Suprapubic skin (tissue), 4 donors: ENCODE data around the gene MED7. TPM values are rescaled to one million over a fixed set of nuclear protein-coding genes. Genes with fewer than 3 reads are reported as not detected.

Source experiments
- DNase-seq, 2 donors: peaks; one replicate each; pipeline ENCODE4 v3.0.0-alpha.2; 2019; ENCODE audit warnings: low spot score in 2 of 2
- H3K27ac ChIP-seq: fragments of 200-600 bp; sonication (generic); one replicate; pipeline ENCODE4 v1.5.1; 2019
- H3K27me3 ChIP-seq: fragments of 200-600 bp; sonication (generic); one replicate; pipeline ENCODE4 v1.5.1; 2019
- H3K36me3 ChIP-seq: fragments of 200-600 bp; sonication (generic); one replicate; pipeline ENCODE4 v1.5.1; 2019
- H3K4me1 ChIP-seq: fragments of 200-600 bp; sonication (generic); one replicate; pipeline ENCODE4 v1.5.1; 2019
- H3K4me3 ChIP-seq: fragments of 200-600 bp; sonication (generic); one replicate; pipeline ENCODE4 v1.5.1; 2019; ENCODE audit warnings: mild to moderate bottlenecking
- H3K9me3 ChIP-seq: fragments of 200-600 bp; sonication (generic); one replicate; pipeline ENCODE4 v1.5.1; 2019
- CTCF ChIP-seq, 2 donors: fragments of 200-600 bp in 1 of 2; fragments of 450-650 bp in 1 of 2; sonication (generic) in 1 of 2; IDR thresholded peaks; one replicate each; pipeline ENCODE4 v1.5.1; 2016 to 2019; ENCODE audit warnings: antibody characterized with exemption in 2 of 2, mild to moderate bottlenecking in 1 of 2, moderate library complexity in 1 of 2
- EP300 ChIP-seq: sonication (generic); formaldehyde crosslinking; IDR thresholded peaks from one replicate; pipeline ENCODE4 v1.6.1; 2017; ENCODE audit warnings: antibody characterized with exemption
- POLR2A ChIP-seq, 2 donors: fragments of 450-650 bp; IDR thresholded peaks; one replicate each; pipeline ENCODE4 v1.6.1; 2017; ENCODE audit warnings: antibody characterized with exemption in 2 of 2, mild to moderate bottlenecking in 2 of 2, moderate library complexity in 2 of 2
- POLR2AphosphoS5 ChIP-seq, 3 donors: sonication (generic); formaldehyde crosslinking; IDR thresholded peaks; one replicate each; pipeline ENCODE4 v1.6.1; 2017; ENCODE audit warnings: antibody characterized with exemption in 3 of 3
- WGBS: methylation state at CpG from one replicate; pipeline ENCODE4 v1.1.5; 2018; 5-methylcytosine and 5-hydroxymethylcytosine counted together
- total RNA-seq, 4 donors: library from RNA; depleted of rRNA; stranded (reverse); fragments of >200 nt; gene quantifications; one replicate each; pipeline ENCODE4 v1.1.0, GENCODE V29; 2016

The MED7 gene
- total RNA-seq, 4 donors from 2014 or later: 5.5 to 13.6 (median 8.9) TPM

- H3K36me3 ChIP-seq: no peaks in the 10 kb centered on the region
- H3K27me3 ChIP-seq: no peaks in the 10 kb centered on the region
- H3K4me1 ChIP-seq: no peaks in the 10 kb centered on the region
- no peak overlapping the region for H3K4me3 ChIP-seq
- H3K27ac ChIP-seq: no peak overlapping the region
- TF ChIP-seq POLR2AphosphoS5 (IDR thresholded peaks at IDR 0.05) (no peak), EP300 (no peak), POLR2A (IDR thresholded peaks at IDR 0.05) (no peak), CTCF (IDR thresholded peaks at IDR 0.05) (no peak)
- H3K9me3 ChIP-seq: no peaks in the 10 kb centered on the region
- DNase-seq: no peak
- 87% methylated on average over 3 of the region's 3 CpGs for WGBS
Observed at GRCh38 chr5:157088342-157088990, 54.2 kb downstream of the MED7 start.

Other genes starting within 250 kb of the MED7 start
- under 1 TPM in 1 of 4 donors, not detected in 3; 0.76 TPM for gene TIMD4, start 179.6 kb downstream of the MED7 start, total RNA-seq
- gene HAVCR1, start 83.7 kb downstream of the MED7 start, total RNA-seq: not detected
- 1 to 10 TPM; 2.1 to 4.5 (median 3.5) TPM for gene HAVCR2, start 33.8 kb downstream of the MED7 start, total RNA-seq
- not detected for gene GARIN3, start 23.4 kb upstream of the MED7 start, total RNA-seq
- 1 to 10 TPM; 1.6 to 3.5 (median 2.7) TPM for gene ITK, start 38.0 kb upstream of the MED7 start, total RNA-seq
- gene CYFIP2, start 123.3 kb upstream of the MED7 start, total RNA-seq: 10 to 100 TPM; 12.7 to 17.1 (median 14.9) TPM